ENCODE data around the gene DYRK1A.

GRCh38 chr21:37542512-37542911, 175.9 kb downstream of the DYRK1A start:
- TF ChIP-seq, protein P1, sequence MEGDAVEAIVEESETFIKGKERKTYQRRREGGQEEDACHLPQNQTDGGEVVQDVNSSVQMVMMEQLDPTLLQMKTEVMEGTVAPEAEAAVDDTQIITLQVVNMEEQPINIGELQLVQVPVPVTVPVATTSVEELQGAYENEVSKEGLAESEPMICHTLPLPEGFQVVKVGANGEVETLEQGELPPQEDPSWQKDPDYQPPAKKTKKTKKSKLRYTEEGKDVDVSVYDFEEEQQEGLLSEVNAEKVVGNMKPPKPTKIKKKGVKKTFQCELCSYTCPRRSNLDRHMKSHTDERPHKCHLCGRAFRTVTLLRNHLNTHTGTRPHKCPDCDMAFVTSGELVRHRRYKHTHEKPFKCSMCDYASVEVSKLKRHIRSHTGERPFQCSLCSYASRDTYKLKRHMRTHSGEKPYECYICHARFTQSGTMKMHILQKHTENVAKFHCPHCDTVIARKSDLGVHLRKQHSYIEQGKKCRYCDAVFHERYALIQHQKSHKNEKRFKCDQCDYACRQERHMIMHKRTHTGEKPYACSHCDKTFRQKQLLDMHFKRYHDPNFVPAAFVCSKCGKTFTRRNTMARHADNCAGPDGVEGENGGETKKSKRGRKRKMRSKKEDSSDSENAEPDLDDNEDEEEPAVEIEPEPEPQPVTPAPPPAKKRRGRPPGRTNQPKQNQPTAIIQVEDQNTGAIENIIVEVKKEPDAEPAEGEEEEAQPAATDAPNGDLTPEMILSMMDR (conservative IDR thresholded peaks at IDR 0.05; ENCODE audit: low read length), result no peak
- no peak for TF ChIP-seq EZH2phosphoT487 (IDR thresholded peaks at IDR 0.05; ENCODE audit: borderline replicate concordance)
